Measurements from ENCODE around the gene APOL1. TPM values are rescaled to one million over a fixed set of nuclear protein-coding genes. Genes with fewer than 3 reads are reported as not detected.

The APOL1 gene
- polyA plus RNA-seq, 1 of the 3 experiments (the other 2 are of a cell fraction), result 0.56 TPM

- TF ChIP-seq USF1 (IDR thresholded peaks at IDR 0.05; ENCODE audit: borderline replicate concordance, low read depth) (no peak), IRF3 (IDR thresholded peaks at IDR 0.05; ENCODE audit: low read depth, low read length) (no peak), FOSL2 (IDR thresholded peaks at IDR 0.05; ENCODE audit: borderline replicate concordance, low read depth) (no peak), CTCF (IDR thresholded peaks at IDR 0.05) (no peak), REST (IDR thresholded peaks at IDR 0.05; ENCODE audit: low read depth, low read length) (no peak), MEF2A (IDR thresholded peaks at IDR 0.05; ENCODE audit: borderline replicate concordance, low read depth) (no peak), MXI1 (IDR thresholded peaks at IDR 0.05; ENCODE audit: low read depth, low read length) (no peak), RCOR1 (IDR thresholded peaks at IDR 0.05; ENCODE audit: low read length) (no peak), GABPA (IDR thresholded peaks at IDR 0.05; ENCODE audit: low read depth) (no peak), YY1 (IDR thresholded peaks at IDR 0.05; ENCODE audit: low read depth) (no peak), EP300 (IDR thresholded peaks at IDR 0.05; ENCODE audit: borderline replicate concordance in 1 of 2, low read depth in 1 of 2, low read length in 1 of 2) (no peak), MAX (IDR thresholded peaks at IDR 0.05; ENCODE audit: low read depth) (no peak), TEAD4 (IDR thresholded peaks at IDR 0.05; ENCODE audit: borderline replicate concordance, insufficient read depth) (no peak)
- H3F3A ChIP-seq (replicated peaks; ENCODE audit: insufficient read depth), result peaks cover 76% of the 10 kb centered on the region
- POLR2A ChIA-PET, result interaction anchor here (2.3 kb wide), 1 partner anchor 172 kb away, joined by 10 read pairs; no protein-coding TSS in a partner anchor
Measured at GRCh38 chr22:36299295-36299694, 46.4 kb downstream of the APOL1 start.

More at GRCh38 chr22:36299295-36299694, 46.4 kb downstream of the APOL1 start:
- no peak overlapping the region for H3K9ac ChIP-seq
- no peak overlapping the region for H3K4me2 ChIP-seq
- no peaks in the 10 kb centered on the region for H3K9me3 ChIP-seq
- CTCF ChIA-PET, result interaction anchor here (0.7 to 13.6 kb wide), 6 partner anchors 9 to 171 kb away, joined by 3 to 329 read pairs (median 20); no protein-coding TSS in a partner anchor
- H3K4me1 ChIP-seq (ENCODE audit: control insufficient read depth in 1 of 2, insufficient read depth in 2 of 2, low read depth in 1 of 2, low read length in 1 of 2), result no peaks in the 10 kb centered on the region
- H3K36me3 ChIP-seq (replicated peaks in 1 of 2; ENCODE audit: control insufficient read depth in 1 of 2, insufficient read depth in 2 of 2, low read length in 1 of 2), result peaks cover 92 to 93% of the 10 kb centered on the region in 2 experiments
- DNase-seq, result no peak
- 83% methylated on average over 7 of the region's 14 CpGs for WGBS (ENCODE audit: low lambda C conversion rate)
- no peak overlapping the region for H3K4me3 ChIP-seq (ENCODE audit: low read depth in 2 of 2, low read length in 1 of 2)
- H3K27me3 ChIP-seq (ENCODE audit: insufficient read depth), result no peaks in the 10 kb centered on the region
- 0 out of 4 replicates have a peak overlapping the region, but pooled peaks of 1 of the 2 experiments have one; percentile 15 for H3K27ac ChIP-seq (ENCODE audit: low read depth in 2 of 2, low read length in 1 of 2)
- H4K20me1 ChIP-seq (ENCODE audit: insufficient read depth), result peaks cover 84% of the 10 kb centered on the region
- H2AFZ ChIP-seq (ENCODE audit: low read depth), result no peak overlapping the region
- no peaks in the 10 kb centered on the region for H3K9me2 ChIP-seq
- H3K79me2 ChIP-seq (ENCODE audit: insufficient read depth), result peaks cover 93% of the 10 kb centered on the region
